Measurements from ENCODE around the gene FICD. TPM values are rescaled to one million over a fixed set of nuclear protein-coding genes. Genes with fewer than 3 reads are reported as not detected.

Gene FICD
- total and polyA plus RNA-seq, 9 of the 15 experiments (the other 6 are each of a cell fraction or from before 2014, with no cell fraction given): 0.88 to 4.5 (median 1.9) TPM

DNA sequence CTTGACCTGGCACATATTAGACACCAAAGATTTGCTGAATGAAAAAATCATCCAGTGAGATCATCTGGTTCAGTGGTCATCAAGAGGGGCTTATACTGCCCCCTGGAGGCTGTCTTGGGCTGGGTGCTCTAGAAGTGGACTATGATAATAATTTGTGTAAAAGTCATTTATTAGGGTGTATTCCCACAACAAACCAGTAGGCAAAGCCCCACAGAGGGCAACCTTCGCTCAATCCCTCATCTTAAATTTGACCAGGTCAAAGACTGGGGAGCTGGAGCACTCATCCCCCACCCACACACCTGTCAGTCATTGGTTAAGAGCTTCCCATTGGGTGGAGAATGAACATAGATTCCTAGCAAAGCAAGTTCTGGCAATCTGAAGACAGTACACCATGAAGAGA lies 20.0 kb upstream of the FICD start (continued):
- TF ChIP-seq, protein P1, sequence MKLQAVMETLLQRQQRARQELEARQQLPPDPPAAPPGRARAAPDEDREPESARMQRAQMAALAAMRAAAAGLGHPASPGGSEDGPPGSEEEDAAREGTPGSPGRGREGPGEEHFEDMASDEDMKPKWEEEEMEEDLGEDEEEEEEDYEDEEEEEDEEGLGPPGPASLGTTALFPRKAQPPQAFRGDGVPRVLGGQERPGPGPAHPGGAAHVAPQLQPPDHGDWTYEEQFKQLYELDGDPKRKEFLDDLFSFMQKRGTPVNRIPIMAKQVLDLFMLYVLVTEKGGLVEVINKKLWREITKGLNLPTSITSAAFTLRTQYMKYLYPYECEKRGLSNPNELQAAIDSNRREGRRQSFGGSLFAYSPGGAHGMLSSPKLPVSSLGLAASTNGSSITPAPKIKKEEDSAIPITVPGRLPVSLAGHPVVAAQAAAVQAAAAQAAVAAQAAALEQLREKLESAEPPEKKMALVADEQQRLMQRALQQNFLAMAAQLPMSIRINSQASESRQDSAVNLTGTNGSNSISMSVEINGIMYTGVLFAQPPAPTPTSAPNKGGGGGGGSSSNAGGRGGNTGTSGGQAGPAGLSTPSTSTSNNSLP (IDR thresholded peaks at IDR 0.05; ENCODE audit: borderline replicate concordance, low read depth, low read length): no peak
- TF ChIP-seq MXI1 (IDR thresholded peaks at IDR 0.05; ENCODE audit: low read depth, low read length) (no peak), ZBTB17 (CRISPR knock-in tag; IDR thresholded peaks at IDR 0.05) (no peak), RFX5 (IDR thresholded peaks at IDR 0.05; ENCODE audit: low read depth, low read length) (no peak), UBTF (IDR thresholded peaks at IDR 0.05; ENCODE audit: borderline replicate concordance in 1 of 2, low read depth in 2 of 2, low read length in 2 of 2) (no peak), HCFC1 (IDR thresholded peaks at IDR 0.05; ENCODE audit: low read depth, low read length) (no peak), ZNF699 (CRISPR knock-in tag; IDR thresholded peaks at IDR 0.05; ENCODE audit: insufficient replicate concordance) (no peak), SAFB2 (IDR thresholded peaks at IDR 0.05; ENCODE audit: borderline replicate concordance, low read depth, low read length, severe bottlenecking) (no peak), MIER1 (IDR thresholded peaks at IDR 0.05; ENCODE audit: low read depth) (no peak), DEAF1 (CRISPR knock-in tag; IDR thresholded peaks at IDR 0.05) (peak; percentile 49; the same call in 1 of the 2 replicates), XRCC5 (IDR thresholded peaks at IDR 0.05; ENCODE audit: low read depth, low read length) (0 out of 2 replicates have a peak, but pooled peaks have one; percentile 56), ATF7 (IDR thresholded peaks at IDR 0.05) (peak; percentile 42; the same call in 1 of the 2 replicates), KAT2B (IDR thresholded peaks at IDR 0.05; ENCODE audit: low read depth, low read length) (no peak), FOS (IDR thresholded peaks at IDR 0.05; ENCODE audit: extremely low read depth, insufficient read length) (no peak), HMG20B (CRISPR knock-in tag; IDR thresholded peaks at IDR 0.05) (no peak), SNIP1 (IDR thresholded peaks at IDR 0.05; ENCODE audit: low read depth) (no peak), CTBP1 (IDR thresholded peaks at IDR 0.05; ENCODE audit: borderline replicate concordance) (no peak)
- TF ChIP-seq, protein P2, sequence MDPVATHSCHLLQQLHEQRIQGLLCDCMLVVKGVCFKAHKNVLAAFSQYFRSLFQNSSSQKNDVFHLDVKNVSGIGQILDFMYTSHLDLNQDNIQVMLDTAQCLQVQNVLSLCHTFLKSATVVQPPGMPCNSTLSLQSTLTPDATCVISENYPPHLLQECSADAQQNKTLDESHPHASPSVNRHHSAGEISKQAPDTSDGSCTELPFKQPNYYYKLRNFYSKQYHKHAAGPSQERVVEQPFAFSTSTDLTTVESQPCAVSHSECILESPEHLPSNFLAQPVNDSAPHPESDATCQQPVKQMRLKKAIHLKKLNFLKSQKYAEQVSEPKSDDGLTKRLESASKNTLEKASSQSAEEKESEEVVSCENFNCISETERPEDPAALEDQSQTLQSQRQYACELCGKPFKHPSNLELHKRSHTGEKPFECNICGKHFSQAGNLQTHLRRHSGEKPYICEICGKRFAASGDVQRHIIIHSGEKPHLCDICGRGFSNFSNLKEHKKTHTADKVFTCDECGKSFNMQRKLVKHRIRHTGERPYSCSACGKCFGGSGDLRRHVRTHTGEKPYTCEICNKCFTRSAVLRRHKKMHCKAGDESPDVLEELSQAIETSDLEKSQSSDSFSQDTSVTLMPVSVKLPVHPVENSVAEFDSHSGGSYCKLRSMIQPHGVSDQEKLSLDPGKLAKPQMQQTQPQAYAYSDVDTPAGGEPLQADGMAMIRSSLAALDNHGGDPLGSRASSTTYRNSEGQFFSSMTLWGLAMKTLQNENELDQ (CRISPR knock-in tag; IDR thresholded peaks at IDR 0.05; ENCODE audit: borderline replicate concordance): no peak

Measured in K562 (cell line).